Stimulated activated CD8-positive, alpha-beta memory T cell treated with anti-CD3 and anti-CD28 coated beads, Interleukin-2, amount 100 ng/mL, for 48 hours (primary cell): Measurements from ENCODE around the gene SUPT7L.
A peak's percentile ranks its signal among the peaks of the same experiment; 100 is the strongest.
"Not testable (repeated sequence)": the region's sequence is repeated elsewhere in the genome, so short reads cannot be mapped to it uniquely, and the experiment has no call there.

Experiments used
- DNase-seq, 2 donors: peaks; one replicate each; pipeline ENCODE4 v3.0.0-alpha.2; 2020; ENCODE audit warnings: low read depth in 2 of 2

Gene SUPT7L

GRCh38 chr2:27685006-27685405 lies 21.6 kb upstream of the SUPT7L start:
- DNase-seq, result not testable (repeated sequence)

GRCh38 chr2:27683390-27684071 lies 20.1 kb upstream of the SUPT7L start:
- peak; percentile 71 for DNase-seq

GRCh38 chr2:27682334-27682771 lies 18.9 kb upstream of the SUPT7L start:
- DNase-seq, result not testable (repeated sequence)

- DNase-seq, result no peak
Observed at GRCh38 chr2:27681841-27682240, 18.4 kb upstream of the SUPT7L start.

- no peak for DNase-seq
Observed at GRCh38 chr2:27680571-27680970, 17.2 kb upstream of the SUPT7L start.

- DNase-seq, result no peak
Observed at GRCh38 chr2:27672723-27673486, 9.5 kb upstream of the SUPT7L start.

GRCh38 chr2:27671235-27671634 lies 7.8 kb upstream of the SUPT7L start:
- DNase-seq, result no peak

- DNase-seq, result no peak
Observed at GRCh38 chr2:27667446-27667845, 4.0 kb upstream of the SUPT7L start.

- DNase-seq, result no peak
Observed at GRCh38 chr2:27664622-27665363, 1.4 kb upstream of the SUPT7L start.

- DNase-seq, result no peak
Observed at GRCh38 chr2:27664154-27664574, 750 bp upstream of the SUPT7L start.

GRCh38 chr2:27661371-27661770 lies 2.0 kb downstream of the SUPT7L start:
- DNase-seq, result no peak

GRCh38 chr2:27655155-27655951 lies 8.1 kb downstream of the SUPT7L start:
- DNase-seq, result no peak

- DNase-seq, result no peak
Observed at GRCh38 chr2:27653397-27653796, 10.0 kb downstream of the SUPT7L start.

- DNase-seq, result no peak
Observed at GRCh38 chr2:27652790-27653189, 10.6 kb downstream of the SUPT7L start.

- DNase-seq, result no peak
Observed at GRCh38 chr2:27652341-27652740, 11.1 kb downstream of the SUPT7L start.

- DNase-seq, result no peak
Observed at GRCh38 chr2:27651056-27651455, 12.4 kb downstream of the SUPT7L start.

- no peak for DNase-seq
Observed at GRCh38 chr2:27647737-27648136, 15.7 kb downstream of the SUPT7L start.

- no peak for DNase-seq
Observed at GRCh38 chr2:27647289-27647688, 16.1 kb downstream of the SUPT7L start.

GRCh38 chr2:27645197-27645596 lies 18.2 kb downstream of the SUPT7L start:
- DNase-seq, result no peak

- no peak for DNase-seq
Observed at GRCh38 chr2:27640722-27641245, 22.6 kb downstream of the SUPT7L start.

- DNase-seq, result no peak
Observed at GRCh38 chr2:27638709-27639108, 24.7 kb downstream of the SUPT7L start.
